Keratinocyte (primary cell): ENCODE data around the gene SLFN11. TPM values are rescaled to one million over a fixed set of nuclear protein-coding genes. Genes with fewer than 3 reads are reported as not detected.
"Not testable (repeated sequence)": the region's sequence is repeated elsewhere in the genome, so short reads cannot be mapped to it uniquely, and the experiment has no call there.

Experiments used
- DNase-seq: peaks from one replicate; pipeline ENCODE4 v3.0.0-alpha.2; 2011; ENCODE audit warnings: low read depth, missing footprints, low spot score
- FAIRE-seq: peaks from 2 replicates; lab custom pipeline; 2011; peaks lifted over from hg19 to GRCh38; lab: Jason Lieb, UNC
- H2AFZ ChIP-seq: 2 replicates; pipeline ENCODE4 v1.6.0; 2012; ENCODE audit warnings: low read length, control low read depth, inconsistent platforms; ENCODE audit not compliant: control insufficient read depth
- H3K27ac ChIP-seq: 2 replicates; pipeline ENCODE4 v1.5.1; 2011; ENCODE audit warnings: low read length; ENCODE audit not compliant: control insufficient read depth, insufficient read depth
- H3K27me3 ChIP-seq: 3 replicates; pipeline ENCODE4 v1.6.0; 2011; ENCODE audit warnings: low read length; ENCODE audit not compliant: control insufficient read depth, insufficient read depth; ENCODE audit errors: extremely low read depth
- H3K36me3 ChIP-seq, 2 experiments: 2 replicates in 1 of 2; 3 replicates in 1 of 2; pipeline ENCODE4 v1.5.1; 2011; ENCODE audit warnings: low read length in 2 of 2, mild to moderate bottlenecking in 1 of 2; ENCODE audit not compliant: control insufficient read depth in 2 of 2, insufficient read depth in 2 of 2; ENCODE audit errors: extremely low read depth in 1 of 2
- H3K4me1 ChIP-seq: 3 replicates; pipeline ENCODE4 v1.5.1; 2011; ENCODE audit warnings: low read length; ENCODE audit not compliant: control insufficient read depth, insufficient read depth; ENCODE audit errors: extremely low read depth
- H3K4me2 ChIP-seq: 3 replicates; pipeline ENCODE4 v1.6.0; 2011; ENCODE audit warnings: low read depth, low read length; ENCODE audit not compliant: control insufficient read depth, insufficient read depth; ENCODE audit errors: extremely low read depth
- H3K4me3 ChIP-seq, 3 experiments: fragments of 200-600 bp in 1 of 3; sonication (generic) in 1 of 3; 2 replicates in 2 of 3; 3 replicates in 1 of 3; pipeline ENCODE4 v1.5.1; 2011 to 2016; ENCODE audit warnings: low read length in 3 of 3, mild to moderate bottlenecking in 3 of 3, control low read depth in 2 of 3, inconsistent platforms in 1 of 3, low read depth in 1 of 3, mixed read lengths in 1 of 3, mixed run types in 1 of 3, moderate library complexity in 1 of 3; ENCODE audit not compliant: control insufficient read depth in 2 of 3, insufficient read depth in 2 of 3; ENCODE audit errors: extremely low read depth in 1 of 3
- H3K79me2 ChIP-seq: 2 replicates; pipeline ENCODE4 v1.6.0; 2012; ENCODE audit warnings: low read length; ENCODE audit not compliant: control insufficient read depth, insufficient read depth
- H3K9ac ChIP-seq: 3 replicates; pipeline ENCODE4 v1.6.0; 2011; ENCODE audit warnings: low read length; ENCODE audit not compliant: control insufficient read depth, insufficient read depth; ENCODE audit errors: extremely low read depth
- H3K9me1 ChIP-seq: 3 replicates; pipeline ENCODE4 v1.6.0; 2011; ENCODE audit warnings: low read length; ENCODE audit not compliant: control insufficient read depth, insufficient read depth; ENCODE audit errors: extremely low read depth
- H3K9me3 ChIP-seq: 2 replicates; pipeline ENCODE4 v1.5.1; 2012; ENCODE audit warnings: low read depth, low read length; ENCODE audit not compliant: control insufficient read depth
- H4K20me1 ChIP-seq: 3 replicates; pipeline ENCODE4 v1.6.0; 2011; ENCODE audit warnings: low read length; ENCODE audit not compliant: control insufficient read depth, insufficient read depth; ENCODE audit errors: extremely low read depth
- EZH2 ChIP-seq: IDR thresholded peaks from one replicate; pipeline ENCODE4 v1.6.1; 2012; ENCODE audit warnings: inconsistent platforms, mild to moderate bottlenecking, low read length, moderate library complexity
- dilution Hi-C: fragments of 300-500 bp; cut with MboI; formaldehyde crosslinking; loops from one replicate; pipeline ENCODE4 v1.7.0; 2020; ENCODE audit warnings: low sequenced_read_pairs; ENCODE audit not compliant: extremely low pct_ligation_motif_present
- polyA plus RNA-seq, 5 experiments: library from polyadenylated mRNA; depleted of rRNA in 3 of 5; stranded (reverse) in 3 of 5; stranded (forward) in 1 of 5; unstranded in 1 of 5; fragments of >200 nt; gene quantifications; 1 replicate in 1 of 5; 2 replicates in 3 of 5; 3 replicates in 1 of 5; pipeline versions ENCODE4 v1.2.1 to v1.2.3, GENCODE V29; 2011 to 2012; ENCODE audit warnings: missing spikeins in 2 of 5, low read depth in 1 of 5, low replicate concordance in 1 of 5
- TF ChIP-seq, protein P1 (sequence below), 3 experiments: IDR thresholded peaks in 1 of 3; conservative IDR thresholded peaks in 1 of 3; optimal IDR thresholded peaks in 1 of 3; 2 replicates in 2 of 3; 3 replicates in 1 of 3; pipeline versions ENCODE3 to v1.5.1; 2011; ENCODE audit warnings: low read length in 3 of 3, mild to moderate bottlenecking in 3 of 3, moderate library complexity in 2 of 3, control low read depth in 1 of 3, inconsistent platforms in 1 of 3; ENCODE audit not compliant: insufficient read depth in 2 of 3; ENCODE audit errors: extremely low read depth in 1 of 3

Gene SLFN11
- polyA plus RNA-seq, 1 donor (not counting 4 experiments of a cell fraction or from before 2014, with no cell fraction given) = 3.5 TPM

DNA sequence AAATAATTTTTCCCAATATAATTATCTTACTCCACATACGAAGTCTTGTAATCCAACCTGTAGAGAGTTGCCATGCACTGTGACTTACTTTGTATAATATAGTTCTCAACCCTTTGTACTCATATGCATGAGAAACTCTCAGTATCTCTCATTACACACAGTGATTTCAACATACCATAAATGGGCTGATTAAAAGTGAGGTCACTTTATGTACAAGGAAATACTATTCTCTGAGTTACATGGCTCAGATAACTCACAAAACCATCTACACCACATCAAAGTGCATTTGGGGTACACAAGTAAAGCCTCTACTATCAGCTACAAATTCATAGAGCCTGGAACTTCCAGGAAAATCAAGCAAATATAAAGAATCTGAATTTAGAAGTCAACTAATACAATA lies 30.9 kb upstream of the SLFN11 start:
- FAIRE-seq (no peak), DNase-seq (no peak)
- H3K27me3 ChIP-seq = no peaks in the 10 kb centered on the region
- no peak overlapping the region for H3K9ac ChIP-seq
- no peak overlapping the region for H3K4me3 ChIP-seq
- no peaks in the 10 kb centered on the region for H3K9me1 ChIP-seq
- no peaks in the 10 kb centered on the region for H3K4me1 ChIP-seq
- H3K4me2 ChIP-seq = no peak overlapping the region
- no peaks in the 10 kb centered on the region for H3K79me2 ChIP-seq
- no peak overlapping the region for H2AFZ ChIP-seq
- dilution Hi-C loops = no loop called here
- no peaks in the 10 kb centered on the region for H4K20me1 ChIP-seq
- H3K36me3 ChIP-seq = no peaks in the 10 kb centered on the region
- TF ChIP-seq, protein P1, sequence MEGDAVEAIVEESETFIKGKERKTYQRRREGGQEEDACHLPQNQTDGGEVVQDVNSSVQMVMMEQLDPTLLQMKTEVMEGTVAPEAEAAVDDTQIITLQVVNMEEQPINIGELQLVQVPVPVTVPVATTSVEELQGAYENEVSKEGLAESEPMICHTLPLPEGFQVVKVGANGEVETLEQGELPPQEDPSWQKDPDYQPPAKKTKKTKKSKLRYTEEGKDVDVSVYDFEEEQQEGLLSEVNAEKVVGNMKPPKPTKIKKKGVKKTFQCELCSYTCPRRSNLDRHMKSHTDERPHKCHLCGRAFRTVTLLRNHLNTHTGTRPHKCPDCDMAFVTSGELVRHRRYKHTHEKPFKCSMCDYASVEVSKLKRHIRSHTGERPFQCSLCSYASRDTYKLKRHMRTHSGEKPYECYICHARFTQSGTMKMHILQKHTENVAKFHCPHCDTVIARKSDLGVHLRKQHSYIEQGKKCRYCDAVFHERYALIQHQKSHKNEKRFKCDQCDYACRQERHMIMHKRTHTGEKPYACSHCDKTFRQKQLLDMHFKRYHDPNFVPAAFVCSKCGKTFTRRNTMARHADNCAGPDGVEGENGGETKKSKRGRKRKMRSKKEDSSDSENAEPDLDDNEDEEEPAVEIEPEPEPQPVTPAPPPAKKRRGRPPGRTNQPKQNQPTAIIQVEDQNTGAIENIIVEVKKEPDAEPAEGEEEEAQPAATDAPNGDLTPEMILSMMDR (optimal IDR thresholded peaks at IDR 0.05 in 1 of 3, IDR thresholded peaks at IDR 0.05 in 1 of 3, conservative IDR thresholded peaks at IDR 0.05 in 1 of 3; ENCODE audit: extremely low read depth in 1 of 3, insufficient read depth in 2 of 3, low read length in 3 of 3) = no peak
- no peak for TF ChIP-seq EZH2
- H3K9me3 ChIP-seq = no peaks in the 10 kb centered on the region
- H3K27ac ChIP-seq = no peak overlapping the region

DNA sequence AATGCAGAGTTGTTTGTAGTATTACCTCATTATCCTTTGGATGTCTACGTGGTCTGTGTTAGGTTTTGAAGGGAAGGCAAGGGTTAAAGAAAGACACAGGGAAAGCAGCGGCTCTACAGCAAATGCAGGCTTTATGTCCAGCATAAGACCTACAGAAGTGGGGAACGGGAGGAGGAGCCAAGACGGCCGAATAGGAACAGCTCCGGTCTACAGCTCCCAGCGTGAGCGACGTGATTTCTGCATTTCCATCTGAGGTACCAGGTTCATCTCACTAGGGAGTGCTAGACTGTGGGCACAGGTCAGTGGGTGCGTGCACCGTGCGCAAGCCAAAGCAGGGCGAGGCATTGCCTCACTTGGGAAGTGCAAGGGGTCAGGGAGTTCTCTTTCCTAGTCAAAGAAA lies 20.4 kb upstream of the SLFN11 start:
- H3K4me1 ChIP-seq, H3K36me3 ChIP-seq, FAIRE-seq, H2AFZ ChIP-seq, H3K9me1 ChIP-seq, dilution Hi-C loops, H3K4me2 ChIP-seq, H3K9ac ChIP-seq, DNase-seq, H4K20me1 ChIP-seq, H3K4me3 ChIP-seq, H3K27me3 ChIP-seq, H3K27ac ChIP-seq, H3K79me2 ChIP-seq, H3K9me3 ChIP-seq: not testable (repeated sequence)

DNA sequence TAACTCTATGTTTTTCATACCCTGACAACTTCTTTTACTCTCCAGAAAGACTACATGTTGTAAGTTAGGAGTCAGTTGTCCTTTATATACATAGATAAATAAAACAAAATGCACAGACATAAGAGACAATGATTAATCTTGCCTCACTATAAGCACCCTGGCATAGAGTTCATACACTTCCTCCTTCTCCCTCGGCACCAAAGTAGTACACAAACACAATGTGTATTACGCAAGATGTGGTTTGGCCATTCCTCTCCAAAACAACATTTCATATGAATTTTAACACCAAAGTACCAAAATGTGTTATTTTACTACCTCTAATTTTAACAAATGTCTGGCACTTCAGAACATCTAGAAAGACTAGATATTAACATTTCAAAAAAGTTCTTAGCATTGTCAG lies 17.2 kb upstream of the SLFN11 start:
- Histone ChIP-seq H3K9me3 (no peaks in the 10 kb centered on the region), H3K27ac (no peak overlapping the region), H3K27me3 (no peaks in the 10 kb centered on the region), H3K9ac (no peak overlapping the region), H3K4me2 (no peak overlapping the region), H3K9me1 (no peaks in the 10 kb centered on the region), H3K4me3 (no peak overlapping the region), H4K20me1 (no peaks in the 10 kb centered on the region), H2AFZ (no peak overlapping the region), H3K4me1 (no peaks in the 10 kb centered on the region), H3K79me2 (no peaks in the 10 kb centered on the region), H3K36me3 (no peaks in the 10 kb centered on the region)
- TF ChIP-seq, protein P1 (optimal IDR thresholded peaks at IDR 0.05 in 1 of 3, IDR thresholded peaks at IDR 0.05 in 1 of 3, conservative IDR thresholded peaks at IDR 0.05 in 1 of 3; ENCODE audit: extremely low read depth in 1 of 3, insufficient read depth in 2 of 3, low read length in 3 of 3) = no peak
- TF ChIP-seq EZH2 = no peak
- FAIRE-seq (no peak), DNase-seq (no peak)
- dilution Hi-C loops = no loop called here
